ENCODE data around the gene ZNF454.

DNA sequence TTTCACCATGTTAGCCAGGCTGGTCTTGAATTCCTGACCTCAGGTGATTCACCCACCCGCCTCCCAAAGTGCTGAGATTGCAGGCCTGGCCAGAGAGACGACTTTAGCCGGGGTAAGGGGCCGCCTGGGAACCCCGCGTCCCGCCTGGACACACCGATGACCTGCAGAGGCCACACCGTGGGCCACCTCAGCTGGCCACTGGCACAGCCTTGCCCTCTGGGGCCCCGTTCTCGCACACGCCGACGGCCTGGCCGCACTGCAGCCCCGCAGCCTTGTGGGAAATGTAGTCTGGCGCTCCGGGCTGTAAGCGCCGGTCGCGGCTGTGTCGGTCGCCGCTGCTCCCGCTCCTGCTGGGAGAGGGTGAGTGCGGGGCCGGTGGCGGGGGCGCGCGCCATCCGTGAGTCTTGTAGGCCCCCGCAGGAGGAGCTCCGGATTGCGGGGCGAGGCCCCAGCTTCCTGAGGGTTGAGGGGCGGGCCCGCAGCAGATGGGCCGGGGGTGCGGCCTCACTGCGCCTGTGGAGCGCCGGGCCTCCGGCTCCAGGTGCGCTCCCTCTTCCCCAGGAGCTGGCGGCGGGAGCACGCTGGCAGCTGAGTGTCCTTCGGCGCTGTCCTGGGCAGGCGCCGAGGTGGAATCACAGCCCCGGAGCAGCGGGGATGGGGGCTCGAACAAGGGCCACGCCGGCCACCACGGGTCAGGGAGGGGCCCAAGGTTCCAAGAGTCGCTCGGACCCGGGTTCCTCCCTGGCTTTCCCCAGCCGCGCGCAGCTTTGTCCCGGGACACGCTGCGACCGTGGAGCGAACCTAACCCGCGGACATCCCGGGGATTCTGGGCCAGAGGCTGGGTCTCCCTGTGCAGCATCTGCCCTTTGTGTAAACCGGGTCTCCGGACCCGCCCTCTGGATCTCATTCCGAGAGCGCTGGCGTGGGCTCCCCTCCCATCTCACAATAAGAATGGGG is 45.1 kb upstream of the ZNF454 start, which contains the start of gene ZFP2:
- TF ChIP-seq, protein P1, sequence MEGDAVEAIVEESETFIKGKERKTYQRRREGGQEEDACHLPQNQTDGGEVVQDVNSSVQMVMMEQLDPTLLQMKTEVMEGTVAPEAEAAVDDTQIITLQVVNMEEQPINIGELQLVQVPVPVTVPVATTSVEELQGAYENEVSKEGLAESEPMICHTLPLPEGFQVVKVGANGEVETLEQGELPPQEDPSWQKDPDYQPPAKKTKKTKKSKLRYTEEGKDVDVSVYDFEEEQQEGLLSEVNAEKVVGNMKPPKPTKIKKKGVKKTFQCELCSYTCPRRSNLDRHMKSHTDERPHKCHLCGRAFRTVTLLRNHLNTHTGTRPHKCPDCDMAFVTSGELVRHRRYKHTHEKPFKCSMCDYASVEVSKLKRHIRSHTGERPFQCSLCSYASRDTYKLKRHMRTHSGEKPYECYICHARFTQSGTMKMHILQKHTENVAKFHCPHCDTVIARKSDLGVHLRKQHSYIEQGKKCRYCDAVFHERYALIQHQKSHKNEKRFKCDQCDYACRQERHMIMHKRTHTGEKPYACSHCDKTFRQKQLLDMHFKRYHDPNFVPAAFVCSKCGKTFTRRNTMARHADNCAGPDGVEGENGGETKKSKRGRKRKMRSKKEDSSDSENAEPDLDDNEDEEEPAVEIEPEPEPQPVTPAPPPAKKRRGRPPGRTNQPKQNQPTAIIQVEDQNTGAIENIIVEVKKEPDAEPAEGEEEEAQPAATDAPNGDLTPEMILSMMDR (IDR thresholded peaks at IDR 0.05), result no peak
- TF ChIP-seq ZFX (IDR thresholded peaks at IDR 0.05; ENCODE audit: borderline replicate concordance), result no peak

All from 22Rv1 (cell line).